M059J (cell line): Measurements from ENCODE around the gene EPB41L1. TPM values are rescaled to one million over a fixed set of nuclear protein-coding genes. Genes with fewer than 3 reads are reported as not detected.
"Not testable (repeated sequence)": the region's sequence is repeated elsewhere in the genome, so short reads cannot be mapped to it uniquely, and the experiment has no call there.

Source experiments
- DNase-seq: peaks from one replicate; pipeline ENCODE4 v3.0.0-alpha.2; 2012; ENCODE audit warnings: low read depth
- total RNA-seq: library from RNA; depleted of rRNA; stranded (reverse); fragments of >200 nt; shearing (Covaris generic); gene quantifications from 2 replicates; pipeline ENCODE4 v1.2.3, GENCODE V29; 2014

Gene EPB41L1
- total RNA-seq, 1 experiment from 2014 or later, result 20.1 TPM

GRCh38 chr20:36126836-36127527, 27.6 kb upstream of the EPB41L1 start:
- no peak for DNase-seq

GRCh38 chr20:36128463-36129159, 25.9 kb upstream of the EPB41L1 start:
- peak; percentile 96 for DNase-seq

- DNase-seq, result no peak
These were observed 25.4 kb upstream of the EPB41L1 start for GRCh38 chr20:36129160-36129543.

- DNase-seq, result no peak
These were observed 24.1 kb upstream of the EPB41L1 start for GRCh38 chr20:36130390-36130789.

- peak; percentile 35 for DNase-seq
These were observed 21.7 kb upstream of the EPB41L1 start for GRCh38 chr20:36132802-36133211.

GRCh38 chr20:36133821-36134220, 20.7 kb upstream of the EPB41L1 start:
- no peak for DNase-seq

GRCh38 chr20:36135159-36135558, 19.4 kb upstream of the EPB41L1 start:
- no peak for DNase-seq

GRCh38 chr20:36135821-36136220, 18.7 kb upstream of the EPB41L1 start:
- no peak for DNase-seq

- not testable (repeated sequence) for DNase-seq
These were observed 17.2 kb upstream of the EPB41L1 start for GRCh38 chr20:36137313-36137712.

GRCh38 chr20:36141310-36141709, 13.2 kb upstream of the EPB41L1 start:
- no peak for DNase-seq

- peak; percentile 72 for DNase-seq
These were observed 10.2 kb upstream of the EPB41L1 start for GRCh38 chr20:36144336-36144735.

GRCh38 chr20:36145877-36146707, 8.4 kb upstream of the EPB41L1 start:
- no peak for DNase-seq

GRCh38 chr20:36147690-36148089, 6.8 kb upstream of the EPB41L1 start:
- DNase-seq, result no peak

- DNase-seq, result no peak
These were observed 6.1 kb upstream of the EPB41L1 start for GRCh38 chr20:36148439-36148838.

GRCh38 chr20:36149012-36149411, 5.5 kb upstream of the EPB41L1 start:
- no peak for DNase-seq

GRCh38 chr20:36149469-36149868, 5.1 kb upstream of the EPB41L1 start:
- DNase-seq, result peak; percentile 48

GRCh38 chr20:36150489-36150846, 4.1 kb upstream of the EPB41L1 start:
- DNase-seq, result no peak

- DNase-seq, result no peak
These were observed 3.5 kb upstream of the EPB41L1 start for GRCh38 chr20:36150847-36151539.

- DNase-seq, result no peak
These were observed 2.3 kb upstream of the EPB41L1 start for GRCh38 chr20:36152261-36152660.

- DNase-seq, result no peak
These were observed 1.3 kb upstream of the EPB41L1 start for GRCh38 chr20:36153204-36153603.

- DNase-seq, result peak; percentile 74
These were observed 522 bp upstream of the EPB41L1 start for GRCh38 chr20:36153736-36154699.
